ENCODE results near the gene CRKL.

- TF ChIP-seq CTCF (IDR thresholded peaks at IDR 0.05) (no peak), POLR2A (IDR thresholded peaks at IDR 0.05) (no peak)
These were observed 59.2 kb downstream of the CRKL start for GRCh38 chr22:20976291-20976877.
